OCI-LY7 (cell line): ENCODE data around the gene VIPR2.

Source experiments
- EZH2phosphoT487 ChIP-seq: fragments of 200-600 bp; sonication (generic); IDR thresholded peaks from 2 replicates; pipeline ENCODE4 v1.6.1; 2018; ENCODE audit warnings: low read depth, borderline replicate concordance, mild to moderate bottlenecking, mixed run types, antibody characterized with exemption, low read length, moderate library complexity, mixed read lengths
- TF ChIP-seq, protein P1 (sequence below): fragments of 200-600 bp; sonication (generic); conservative IDR thresholded peaks from 2 replicates; pipeline ENCODE4 v1.5.1; 2014; ENCODE audit warnings: mild to moderate bottlenecking, antibody characterized with exemption, low read length, moderate library complexity, mixed read lengths

DNA sequence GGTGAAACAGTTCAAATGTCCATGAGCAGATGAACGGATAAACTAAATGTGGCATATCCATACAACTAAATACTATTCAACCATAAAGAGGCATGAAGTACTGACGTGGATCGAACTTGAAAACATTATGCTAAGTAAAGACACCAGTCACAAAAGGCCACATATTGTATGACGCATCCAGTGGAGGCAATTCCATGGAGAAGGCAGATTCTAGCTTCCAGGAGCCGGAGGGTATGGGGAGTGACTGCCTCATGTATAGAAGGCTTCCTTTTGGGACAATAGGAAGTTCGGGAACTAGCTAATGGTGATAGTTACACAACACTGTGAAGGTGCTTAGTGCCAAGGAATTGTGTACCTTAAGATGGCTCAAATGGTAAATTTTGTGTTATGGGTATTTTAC is 98.4 kb downstream of the VIPR2 start:
- TF ChIP-seq, protein P1, sequence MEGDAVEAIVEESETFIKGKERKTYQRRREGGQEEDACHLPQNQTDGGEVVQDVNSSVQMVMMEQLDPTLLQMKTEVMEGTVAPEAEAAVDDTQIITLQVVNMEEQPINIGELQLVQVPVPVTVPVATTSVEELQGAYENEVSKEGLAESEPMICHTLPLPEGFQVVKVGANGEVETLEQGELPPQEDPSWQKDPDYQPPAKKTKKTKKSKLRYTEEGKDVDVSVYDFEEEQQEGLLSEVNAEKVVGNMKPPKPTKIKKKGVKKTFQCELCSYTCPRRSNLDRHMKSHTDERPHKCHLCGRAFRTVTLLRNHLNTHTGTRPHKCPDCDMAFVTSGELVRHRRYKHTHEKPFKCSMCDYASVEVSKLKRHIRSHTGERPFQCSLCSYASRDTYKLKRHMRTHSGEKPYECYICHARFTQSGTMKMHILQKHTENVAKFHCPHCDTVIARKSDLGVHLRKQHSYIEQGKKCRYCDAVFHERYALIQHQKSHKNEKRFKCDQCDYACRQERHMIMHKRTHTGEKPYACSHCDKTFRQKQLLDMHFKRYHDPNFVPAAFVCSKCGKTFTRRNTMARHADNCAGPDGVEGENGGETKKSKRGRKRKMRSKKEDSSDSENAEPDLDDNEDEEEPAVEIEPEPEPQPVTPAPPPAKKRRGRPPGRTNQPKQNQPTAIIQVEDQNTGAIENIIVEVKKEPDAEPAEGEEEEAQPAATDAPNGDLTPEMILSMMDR, result no peak
- no peak for TF ChIP-seq EZH2phosphoT487
